Measurements from ENCODE around the gene TBC1D9B. TPM values are rescaled to one million over a fixed set of nuclear protein-coding genes. Genes with fewer than 3 reads are reported as not detected.

The TBC1D9B gene
- total and polyA plus RNA-seq, 11 donors: 29.3 to 68.9 (median 43.1) TPM

GRCh38 chr5:179893958-179894895 is 13.5 kb downstream of the TBC1D9B start:
- Histone ChIP-seq H3K36me3 (peaks cover 5 to 100% (median 95%) of the 10 kb centered on the region in 9 donors), H3K27me3 (no peaks in the 10 kb centered on the region), H3K4me3 (no peak overlapping the region), H3K9me3 (no peaks in the 10 kb centered on the region), H3K4me1 (no peaks in the 10 kb centered on the region), H3K27ac (no peak overlapping the region)
- intact Hi-C loops (cut with DNase I): no loop called here
- ATAC-seq: peak in 1 of 4 donors; percentile 9
- WGBS, 4 donors: 90 to 96% (median 94%) methylated on average over 23 to 26 of the region's 26 CpGs
- TF ChIP-seq CTCF (IDR thresholded peaks at IDR 0.05): no peak
- TF ChIP-seq POLR2A (IDR thresholded peaks at IDR 0.05): no peak
- peak in 1 of 5 donors; percentile 17 for DNase-seq

- Histone ChIP-seq H3K4me3 (no peak overlapping the region), H3K4me1 (no peaks in the 10 kb centered on the region), H3K27me3 (no peaks in the 10 kb centered on the region), H3K9me3 (no peaks in the 10 kb centered on the region), H3K27ac (no peak overlapping the region), H3K36me3 (peaks cover 5 to 99% (median 94%) of the 10 kb centered on the region in 9 donors)
- DNase-seq (peak in 1 of 5 donors; percentile 16), ATAC-seq (no peak)
- no peak for TF ChIP-seq CTCF (IDR thresholded peaks at IDR 0.05)
- TF ChIP-seq POLR2A (IDR thresholded peaks at IDR 0.05): no peak
- 91 to 97% (median 93%) methylated on average over 20 to 31 of the region's 31 CpGs for WGBS, 4 donors
- intact Hi-C loops (cut with DNase I): no loop called here
Measured at GRCh38 chr5:179893076-179893957, 14.4 kb downstream of the TBC1D9B start.

GRCh38 chr5:179892255-179892654 is 15.4 kb downstream of the TBC1D9B start:
- 82 to 95% (median 86%) methylated on average over 2 to 5 of the region's 5 CpGs for WGBS, 4 donors
- Histone ChIP-seq H3K27me3 (no peaks in the 10 kb centered on the region), H3K36me3 (peaks cover 5 to 99% (median 94%) of the 10 kb centered on the region in 9 donors), H3K9me3 (no peaks in the 10 kb centered on the region), H3K27ac (no peak overlapping the region), H3K4me3 (no peak overlapping the region), H3K4me1 (no peaks in the 10 kb centered on the region)
- peak in 1 of 5 donors; percentile 7 for DNase-seq
- no peak for ATAC-seq
- TF ChIP-seq CTCF (IDR thresholded peaks at IDR 0.05): no peak
- TF ChIP-seq POLR2A (IDR thresholded peaks at IDR 0.05): no peak
- intact Hi-C loops (cut with DNase I): no loop called here

All from heart left ventricle (tissue), 16 donors.